ENCODE results near the gene SLC16A12.
"Not testable (repeated sequence)": the region's sequence is repeated elsewhere in the genome, so short reads cannot be mapped to it uniquely, and the experiment has no call there.

Gene SLC16A12

GRCh38 chr10:89547853-89548513 is 12.6 kb upstream of the SLC16A12 start:
- no peak for DNase-seq

- not testable (repeated sequence) for DNase-seq
These were observed 11.3 kb upstream of the SLC16A12 start for GRCh38 chr10:89546651-89547050.

- no peak for DNase-seq
These were observed 8.4 kb upstream of the SLC16A12 start for GRCh38 chr10:89543841-89544240.

GRCh38 chr10:89540420-89540949 is 5.1 kb upstream of the SLC16A12 start:
- no peak for DNase-seq

GRCh38 chr10:89537364-89537763 is 2.0 kb upstream of the SLC16A12 start:
- DNase-seq, result no peak

GRCh38 chr10:89536013-89536354 is 590 bp upstream of the SLC16A12 start:
- no peak for DNase-seq

- no peak for DNase-seq
These were observed 598 bp downstream of the SLC16A12 start for GRCh38 chr10:89534826-89535166.

GRCh38 chr10:89532476-89532875 is 2.9 kb downstream of the SLC16A12 start:
- no peak for DNase-seq

GRCh38 chr10:89531359-89531758 is 4.0 kb downstream of the SLC16A12 start:
- no peak for DNase-seq

GRCh38 chr10:89529711-89530110 is 5.7 kb downstream of the SLC16A12 start:
- DNase-seq, result not testable (repeated sequence)

- no peak for DNase-seq
These were observed 9.0 kb downstream of the SLC16A12 start for GRCh38 chr10:89526358-89526757.

- no peak for DNase-seq
These were observed 9.8 kb downstream of the SLC16A12 start for GRCh38 chr10:89525556-89525955.

GRCh38 chr10:89524279-89524678 is 11.1 kb downstream of the SLC16A12 start:
- DNase-seq, result no peak

GRCh38 chr10:89523274-89523673 is 12.1 kb downstream of the SLC16A12 start:
- DNase-seq, result no peak

- DNase-seq, result no peak
These were observed 12.9 kb downstream of the SLC16A12 start for GRCh38 chr10:89522463-89522862.

GRCh38 chr10:89521368-89521767 is 14.0 kb downstream of the SLC16A12 start:
- DNase-seq, result no peak

GRCh38 chr10:89520706-89521105 is 14.7 kb downstream of the SLC16A12 start:
- no peak for DNase-seq

GRCh38 chr10:89518876-89519842 is 16.2 kb downstream of the SLC16A12 start:
- DNase-seq, result no peak

- DNase-seq, result no peak
These were observed 17.3 kb downstream of the SLC16A12 start for GRCh38 chr10:89518108-89518507.

- no peak for DNase-seq
These were observed 19.1 kb downstream of the SLC16A12 start for GRCh38 chr10:89516149-89516832.

- no peak for DNase-seq
These were observed 20.2 kb downstream of the SLC16A12 start for GRCh38 chr10:89515031-89515841.

GRCh38 chr10:89513206-89513605 is 22.2 kb downstream of the SLC16A12 start:
- no peak for DNase-seq

Measured in DMS 273 treated with DMSO at 0.1 percent for 48 hours (cell line).